Sigmoid colon (tissue), 4 donors: ENCODE results near the gene PFKM.

ENCODE experiments used
- EP300 ChIP-seq, 4 donors: sonication (generic); formaldehyde crosslinking; IDR thresholded peaks; one replicate each; pipeline ENCODE4 v1.6.1; 2017; ENCODE audit warnings: antibody characterized with exemption in 4 of 4
- POLR2A ChIP-seq, 2 donors: fragments of 450-650 bp; IDR thresholded peaks; one replicate each; pipeline ENCODE4 v1.6.1; 2016; ENCODE audit warnings: antibody characterized with exemption in 2 of 2, mild to moderate bottlenecking in 2 of 2, moderate library complexity in 2 of 2
- POLR2AphosphoS5 ChIP-seq, 4 donors: sonication (generic); formaldehyde crosslinking; IDR thresholded peaks; one replicate each; pipeline ENCODE4 v1.6.1; 2017; ENCODE audit warnings: antibody characterized with exemption in 4 of 4
- TF ChIP-seq, protein P1 (sequence below), 4 experiments: fragments of 450-650 bp in 3 of 4; fragments of 200-600 bp in 1 of 4; IDR thresholded peaks; one replicate each; pipeline ENCODE4 v1.5.1; 2016 to 2019; ENCODE audit warnings: antibody characterized with exemption in 4 of 4, mild to moderate bottlenecking in 3 of 4, moderate library complexity in 2 of 4

DNA sequence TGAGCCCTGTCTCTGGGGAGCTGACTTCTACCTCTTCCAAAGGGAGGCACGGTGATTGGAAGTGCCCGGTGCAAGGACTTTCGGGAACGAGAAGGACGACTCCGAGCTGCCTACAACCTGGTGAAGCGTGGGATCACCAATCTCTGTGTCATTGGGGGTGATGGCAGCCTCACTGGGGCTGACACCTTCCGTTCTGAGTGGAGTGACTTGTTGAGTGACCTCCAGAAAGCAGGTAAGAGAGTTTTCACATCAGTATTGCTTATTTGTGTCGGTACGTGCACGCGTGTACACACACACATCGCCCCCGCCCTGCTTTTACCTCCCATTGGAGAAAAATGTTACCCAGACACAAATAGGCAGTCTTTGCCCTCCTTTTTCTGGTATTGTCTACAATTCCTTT, 13.7 kb downstream of the PFKM start:
- TF ChIP-seq, protein P1, sequence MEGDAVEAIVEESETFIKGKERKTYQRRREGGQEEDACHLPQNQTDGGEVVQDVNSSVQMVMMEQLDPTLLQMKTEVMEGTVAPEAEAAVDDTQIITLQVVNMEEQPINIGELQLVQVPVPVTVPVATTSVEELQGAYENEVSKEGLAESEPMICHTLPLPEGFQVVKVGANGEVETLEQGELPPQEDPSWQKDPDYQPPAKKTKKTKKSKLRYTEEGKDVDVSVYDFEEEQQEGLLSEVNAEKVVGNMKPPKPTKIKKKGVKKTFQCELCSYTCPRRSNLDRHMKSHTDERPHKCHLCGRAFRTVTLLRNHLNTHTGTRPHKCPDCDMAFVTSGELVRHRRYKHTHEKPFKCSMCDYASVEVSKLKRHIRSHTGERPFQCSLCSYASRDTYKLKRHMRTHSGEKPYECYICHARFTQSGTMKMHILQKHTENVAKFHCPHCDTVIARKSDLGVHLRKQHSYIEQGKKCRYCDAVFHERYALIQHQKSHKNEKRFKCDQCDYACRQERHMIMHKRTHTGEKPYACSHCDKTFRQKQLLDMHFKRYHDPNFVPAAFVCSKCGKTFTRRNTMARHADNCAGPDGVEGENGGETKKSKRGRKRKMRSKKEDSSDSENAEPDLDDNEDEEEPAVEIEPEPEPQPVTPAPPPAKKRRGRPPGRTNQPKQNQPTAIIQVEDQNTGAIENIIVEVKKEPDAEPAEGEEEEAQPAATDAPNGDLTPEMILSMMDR (IDR thresholded peaks at IDR 0.05) = no peak
- TF ChIP-seq EP300 (IDR thresholded peaks at IDR 0.05) (no peak), POLR2A (IDR thresholded peaks at IDR 0.05) (no peak), POLR2AphosphoS5 (IDR thresholded peaks at IDR 0.05) (no peak)
